Stimulated activated CD8-positive, alpha-beta memory T cell treated with anti-CD3 and anti-CD28 coated beads, Interleukin-12 subunit alpha, Interleukin-12 subunit beta, amount 100 ng/mL, for 1 hour (primary cell): ENCODE data around the gene ECI1.
"Not testable (repeated sequence)": the region's sequence is repeated elsewhere in the genome, so short reads cannot be mapped to it uniquely, and the experiment has no call there.

ENCODE experiments used
- DNase-seq: peaks from one replicate; pipeline ENCODE4 v3.0.0-alpha.2; 2020; ENCODE audit warnings: low read depth

The ECI1 gene

GRCh38 chr16:2253293-2253692 is 1.9 kb upstream of the ECI1 start:
- no peak for DNase-seq

- DNase-seq = no peak
Measured at GRCh38 chr16:2252806-2253148, 1.4 kb upstream of the ECI1 start.

- DNase-seq = no peak
Measured at GRCh38 chr16:2250652-2251295, 613 bp downstream of the ECI1 start.

GRCh38 chr16:2246301-2246885 is 5.0 kb downstream of the ECI1 start:
- DNase-seq = no peak

GRCh38 chr16:2244926-2245795 is 6.2 kb downstream of the ECI1 start:
- no peak for DNase-seq

GRCh38 chr16:2244301-2244700 is 7.1 kb downstream of the ECI1 start:
- no peak for DNase-seq

GRCh38 chr16:2243781-2244180 is 7.6 kb downstream of the ECI1 start:
- DNase-seq = no peak

- no peak for DNase-seq
Measured at GRCh38 chr16:2243031-2243528, 8.3 kb downstream of the ECI1 start.

- DNase-seq = no peak
Measured at GRCh38 chr16:2242598-2242997, 8.8 kb downstream of the ECI1 start.

GRCh38 chr16:2240331-2240730 is 11.1 kb downstream of the ECI1 start:
- not testable (repeated sequence) for DNase-seq

GRCh38 chr16:2238838-2239675 is 12.3 kb downstream of the ECI1 start:
- no peak for DNase-seq

GRCh38 chr16:2238150-2238837 is 13.1 kb downstream of the ECI1 start:
- DNase-seq = no peak

- no peak for DNase-seq
Measured at GRCh38 chr16:2237493-2238149, 13.8 kb downstream of the ECI1 start.

GRCh38 chr16:2237102-2237482 is 14.3 kb downstream of the ECI1 start:
- DNase-seq = no peak

- DNase-seq = no peak
Measured at GRCh38 chr16:2236337-2237101, 14.9 kb downstream of the ECI1 start, which contains the start of gene DNASE1L2. Gene DNASE1L2, plus strand, starts transcription at chr16:2236444. Its CDS starts 373 bp downstream, at chr16:2236817.

GRCh38 chr16:2235695-2236336 is 15.6 kb downstream of the ECI1 start:
- DNase-seq = no peak

GRCh38 chr16:2235234-2235651 is 16.1 kb downstream of the ECI1 start:
- no peak for DNase-seq

GRCh38 chr16:2234813-2235170 is 16.6 kb downstream of the ECI1 start:
- no peak for DNase-seq
